Body of pancreas (tissue), 4 donors: ENCODE data around the gene MYOC. TPM values are rescaled to one million over a fixed set of nuclear protein-coding genes. Genes with fewer than 3 reads are reported as not detected.

ENCODE experiments used
- ATAC-seq: fragments of 150-250 bp; one replicate; pipeline ENCODE4 v1.9.1; 2016
- DNase-seq, 4 donors: peaks; one replicate each; pipeline ENCODE4 v3.0.0-alpha.2; 2019
- H3K27ac ChIP-seq, 4 donors: fragments of 200-600 bp; sonication (generic); 1 replicate in 3 of 4; 2 replicates in 1 of 4; pipeline versions ENCODE4 v1.5.1 to v1.6.1; 2016 to 2019; ENCODE audit warnings: mild to moderate bottlenecking in 1 of 4, mixed read lengths in 1 of 4, moderate library complexity in 1 of 4
- H3K27me3 ChIP-seq, 2 donors: fragments of 200-600 bp; sonication (generic); one replicate each; pipeline ENCODE4 v1.6.0; 2016; ENCODE audit warnings: mild to moderate bottlenecking in 1 of 2
- H3K36me3 ChIP-seq, 2 donors: fragments of 200-600 bp; sonication (generic); replicated peaks in 1 of 2; 2 replicates each; pipeline ENCODE4 v1.5.1; 2016; ENCODE audit warnings: low read depth in 2 of 2; ENCODE audit not compliant: insufficient read depth in 1 of 2
- H3K4me1 ChIP-seq: fragments of 200-600 bp; sonication (generic); one replicate; pipeline ENCODE4 v1.6.0; 2016
- H3K4me3 ChIP-seq, 2 donors: fragments of 200-600 bp; sonication (generic); 1 replicate in 1 of 2; 2 replicates in 1 of 2; pipeline ENCODE4 v1.5.1; 2016 to 2019
- H3K9me3 ChIP-seq, 3 donors: fragments of 200-600 bp; sonication (generic); 1 replicate in 2 of 3; 2 replicates in 1 of 3; pipeline ENCODE4 v1.5.1; 2016
- CTCF ChIP-seq, 7 experiments: fragments of 450-650 bp in 4 of 7; fragments of 200-600 bp in 3 of 7; sonication (generic) in 3 of 7; IDR thresholded peaks; one replicate each; pipeline ENCODE4 v1.5.1; 2016 to 2019; ENCODE audit warnings: antibody characterized with exemption in 7 of 7
- POLR2A ChIP-seq, 3 donors: fragments of 450-650 bp; IDR thresholded peaks; one replicate each; pipeline ENCODE4 v1.6.1; 2016; ENCODE audit warnings: antibody characterized with exemption in 3 of 3, mild to moderate bottlenecking in 2 of 3
- WGBS, 2 donors: methylation state at CpG; one replicate each; pipeline ENCODE4 v1.1.5; 2017; 5-methylcytosine and 5-hydroxymethylcytosine counted together
- intact Hi-C: fragments of 100-400 bp; cut with DNase I; formaldehyde crosslinking; loops from one replicate; pipeline ENCODE4 v1.15.1; 2023
- total RNA-seq, 2 donors: library from RNA; depleted of rRNA; stranded (reverse); fragments of >200 nt; gene quantifications; one replicate each; pipeline ENCODE4 v1.1.0, GENCODE V29; 2016

Gene MYOC
- total RNA-seq, 2 donors from 2014 or later, result 1.3 to 5.4 TPM

- intact Hi-C loops, result no loop called here
- Histone ChIP-seq H3K36me3 (no peaks in the 10 kb centered on the region), H3K27me3 (no peaks in the 10 kb centered on the region), H3K4me3 (no peak overlapping the region), H3K27ac (peak overlapping the region in 2 of 4 donors; percentile 29 to 59), H3K4me1 (peaks cover 8% of the 10 kb centered on the region), H3K9me3 (no peaks in the 10 kb centered on the region)
- no peak for DNase-seq
- 27 to 41% methylated on average over 1 of the region's 1 CpG for WGBS, 2 donors
- no peak for TF ChIP-seq CTCF (IDR thresholded peaks at IDR 0.05)
- TF ChIP-seq POLR2A (IDR thresholded peaks at IDR 0.05), result no peak
- no peak for ATAC-seq
Measured at GRCh38 chr1:171653796-171654195, 1.3 kb upstream of the MYOC start.

- H3K27ac ChIP-seq, result no peak overlapping the region
- no peaks in the 10 kb centered on the region for H3K27me3 ChIP-seq
- ATAC-seq (no peak), DNase-seq (no peak)
- H3K36me3 ChIP-seq, result no peaks in the 10 kb centered on the region
- H3K9me3 ChIP-seq, result no peaks in the 10 kb centered on the region
- intact Hi-C loops, result no loop called here
- peaks cover 7% of the 10 kb centered on the region for H3K4me1 ChIP-seq
- no peak for TF ChIP-seq POLR2A (IDR thresholded peaks at IDR 0.05)
- 33 to 65% methylated on average over 1 of the region's 1 CpG for WGBS, 2 donors
- H3K4me3 ChIP-seq, result no peak overlapping the region
Measured at GRCh38 chr1:171646249-171646560, 6.3 kb downstream of the MYOC start.

GRCh38 chr1:171645553-171646248, 6.8 kb downstream of the MYOC start:
- Histone ChIP-seq H3K9me3 (no peaks in the 10 kb centered on the region), H3K4me3 (no peak overlapping the region), H3K36me3 (no peaks in the 10 kb centered on the region), H3K27ac (peak overlapping the region in 1 of 4 donors; percentile 20), H3K27me3 (no peaks in the 10 kb centered on the region), H3K4me1 (peaks cover 7% of the 10 kb centered on the region)
- WGBS, 2 donors, result 57 to 66% methylated on average over 8 of the region's 8 CpGs
- DNase-seq (peak; percentile 18 to 46 (median 32)), ATAC-seq (peak; percentile 31)
- intact Hi-C loops, result no loop called here
- no peak for TF ChIP-seq POLR2A (IDR thresholded peaks at IDR 0.05)
- TF ChIP-seq CTCF (IDR thresholded peaks at IDR 0.05), result no peak

GRCh38 chr1:171644805-171645483, 7.5 kb downstream of the MYOC start:
- Histone ChIP-seq H3K27ac (peak overlapping the region in 1 of 4 donors; percentile 20), H3K27me3 (no peaks in the 10 kb centered on the region), H3K4me1 (peaks cover 7% of the 10 kb centered on the region), H3K9me3 (no peaks in the 10 kb centered on the region), H3K4me3 (no peak overlapping the region), H3K36me3 (no peaks in the 10 kb centered on the region)
- WGBS, 2 donors, result 17 to 19% methylated on average over 11 to 15 of the region's 15 CpGs
- peak; percentile 78 to 80 (median 80) for DNase-seq
- TF ChIP-seq POLR2A (IDR thresholded peaks at IDR 0.05) (no peak), CTCF (IDR thresholded peaks at IDR 0.05) (peak; percentile 41 to 87 (median 66))
- ATAC-seq, result peak; percentile 83
- intact Hi-C loops, result no loop called here

GRCh38 chr1:171643156-171643555, 9.3 kb downstream of the MYOC start:
- no peak for TF ChIP-seq CTCF (IDR thresholded peaks at IDR 0.05)
- no peak for TF ChIP-seq POLR2A (IDR thresholded peaks at IDR 0.05)
- no peak for ATAC-seq
- Histone ChIP-seq H3K27ac (no peak overlapping the region), H3K4me1 (peaks cover 7% of the 10 kb centered on the region), H3K27me3 (no peaks in the 10 kb centered on the region), H3K4me3 (no peak overlapping the region), H3K9me3 (no peaks in the 10 kb centered on the region), H3K36me3 (no peaks in the 10 kb centered on the region)
- intact Hi-C loops, result no loop called here
- 54 to 67% methylated on average over 8 of the region's 8 CpGs for WGBS, 2 donors
- DNase-seq, result no peak
